NK-92 (cell line): ENCODE results near the gene MTR.

ENCODE experiments used
- DNase-seq: peaks from one replicate; lab custom pipeline; 2025; ENCODE audit not compliant: unreplicated experiment; lab: John Stamatoyannopoulos, UW

Gene MTR

GRCh38 chr1:236795035-236795756 is at the start of gene MTR:
MTR (plus strand) TSS chr1:236795292; CDS start chr1:236795704, 412 bp downstream.
- peak; percentile 77 for DNase-seq

- no peak for DNase-seq
Observed at GRCh38 chr1:236746785-236747184, 48.3 kb upstream of the MTR start.

- no peak for DNase-seq
Observed at GRCh38 chr1:236747311-236747985, 47.6 kb upstream of the MTR start.

GRCh38 chr1:236748268-236748870 is 46.7 kb upstream of the MTR start:
- DNase-seq = no peak

- DNase-seq = no peak
Observed at GRCh38 chr1:236750928-236751327, 44.2 kb upstream of the MTR start.

GRCh38 chr1:236751385-236751784 is 43.7 kb upstream of the MTR start:
- DNase-seq = no peak

- DNase-seq = no peak
Observed at GRCh38 chr1:236751935-236752334, 43.2 kb upstream of the MTR start.

GRCh38 chr1:236753516-236753915 is 41.6 kb upstream of the MTR start:
- no peak for DNase-seq

- DNase-seq = no peak
Observed at GRCh38 chr1:236753964-236754363, 41.1 kb upstream of the MTR start.

GRCh38 chr1:236754525-236755210 is 40.4 kb upstream of the MTR start:
- no peak for DNase-seq

- no peak for DNase-seq
Observed at GRCh38 chr1:236757640-236758039, 37.5 kb upstream of the MTR start.

GRCh38 chr1:236759252-236759859 is 35.7 kb upstream of the MTR start:
- DNase-seq = no peak

GRCh38 chr1:236760480-236760879 is 34.6 kb upstream of the MTR start:
- no peak for DNase-seq

- DNase-seq = no peak
Observed at GRCh38 chr1:236760986-236761385, 34.1 kb upstream of the MTR start.

- no peak for DNase-seq
Observed at GRCh38 chr1:236761397-236762132, 33.5 kb upstream of the MTR start.

GRCh38 chr1:236762410-236762809 is 32.7 kb upstream of the MTR start:
- no peak for DNase-seq

- no peak for DNase-seq
Observed at GRCh38 chr1:236765831-236766230, 29.3 kb upstream of the MTR start.

GRCh38 chr1:236766506-236766905 is 28.6 kb upstream of the MTR start:
- no peak for DNase-seq

- DNase-seq = no peak
Observed at GRCh38 chr1:236767276-236767675, 27.8 kb upstream of the MTR start.

- no peak for DNase-seq
Observed at GRCh38 chr1:236768601-236769000, 26.5 kb upstream of the MTR start.

GRCh38 chr1:236773919-236774318 is 21.2 kb upstream of the MTR start:
- DNase-seq = no peak
